HG02798 (cell line): ENCODE data around the gene ZC3H14.

Experiments
- ATAC-seq: cut with Tn5 transposase; IDR thresholded peaks from one replicate; pipeline ENCODE4 v1.9.1; 2021; ENCODE audit warnings: mild to moderate bottlenecking; ENCODE audit not compliant: unreplicated experiment, poor library complexity

The ZC3H14 gene

DNA sequence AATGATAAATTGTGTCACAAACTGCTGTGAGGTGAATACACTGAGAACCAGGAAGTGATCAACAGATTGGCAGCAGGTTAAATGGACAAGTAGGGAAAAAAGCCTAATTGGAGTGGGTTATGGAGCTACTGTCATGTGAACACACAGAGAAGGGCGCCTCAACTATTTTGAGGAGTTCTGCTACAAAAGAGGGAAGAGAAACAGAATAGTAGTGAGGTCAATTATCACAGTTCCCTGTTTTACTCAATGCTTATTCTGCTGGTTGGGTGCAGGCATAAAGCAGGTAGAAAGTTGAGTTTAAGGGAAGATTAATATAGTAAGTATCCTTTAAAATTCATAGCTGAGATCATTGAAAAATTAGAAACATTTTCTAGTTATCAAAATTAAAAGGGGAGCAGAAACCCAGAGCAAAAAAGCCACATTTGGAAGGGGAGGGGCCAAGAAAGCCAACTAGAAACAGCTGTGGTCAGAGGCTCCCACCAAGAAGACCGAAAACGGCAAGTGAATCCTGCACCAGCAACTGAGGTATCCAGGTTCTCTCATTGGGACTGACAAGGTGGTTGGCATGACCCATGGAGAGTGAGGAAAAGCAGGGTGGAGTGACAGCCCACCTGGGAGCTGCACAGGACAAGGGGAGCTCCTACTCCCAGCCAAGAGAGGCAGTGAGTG lies 105.7 kb downstream of the ZC3H14 start:
- ATAC-seq, result peak; percentile 74

DNA sequence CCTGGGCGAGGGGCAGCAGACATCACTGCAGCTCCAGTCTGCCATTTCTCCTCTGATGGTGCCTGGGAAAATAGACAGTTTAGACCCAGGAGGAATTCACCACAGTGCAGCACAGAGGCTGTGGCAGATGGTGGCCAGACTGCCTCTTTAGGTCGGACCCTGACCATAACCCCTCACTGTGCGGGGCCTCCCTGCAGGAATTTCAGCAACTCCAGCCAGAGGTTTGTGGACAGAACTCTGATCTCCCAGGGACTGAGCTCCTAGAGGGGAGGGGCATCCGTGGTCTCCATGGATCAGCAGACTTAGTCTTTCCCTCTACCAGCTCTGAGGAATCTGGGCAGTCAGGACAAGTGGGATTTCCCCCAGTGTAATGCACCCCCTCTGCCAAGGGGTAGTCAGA lies 106.5 kb downstream of the ZC3H14 start:
- ATAC-seq, result no peak
